Measurements from ENCODE around the gene POLR1B. TPM values are rescaled to one million over a fixed set of nuclear protein-coding genes. Genes with fewer than 3 reads are reported as not detected.

Gene POLR1B
- total and polyA plus RNA-seq, 10 of the 15 experiments (the other 5 are each of a cell fraction or from before 2014, with no cell fraction given) = 13.4 to 55.8 (median 35.9) TPM

- no peak for TF ChIP-seq ZBTB40 (IDR thresholded peaks at IDR 0.05; ENCODE audit: borderline replicate concordance)
- no peak for TF ChIP-seq RB1 (IDR thresholded peaks at IDR 0.05; ENCODE audit: borderline replicate concordance)
- TF ChIP-seq IRF4 (IDR thresholded peaks at IDR 0.05; ENCODE audit: low read depth, low read length) = no peak
- TF ChIP-seq PKNOX1 (IDR thresholded peaks at IDR 0.05) = no peak
- TF ChIP-seq GATAD2B (conservative IDR thresholded peaks at IDR 0.05; ENCODE audit: low read depth) = no peak
- no peak for TF ChIP-seq EZH2 (IDR thresholded peaks at IDR 0.05; ENCODE audit: borderline replicate concordance, control insufficient read depth, low read depth, low read length)
- no peak for TF ChIP-seq MTA3 (IDR thresholded peaks at IDR 0.05; ENCODE audit: borderline replicate concordance, low read length)
- no peak for TF ChIP-seq MTA2 (IDR thresholded peaks at IDR 0.05; ENCODE audit: low read depth)
Measured at GRCh38 chr2:112585873-112586464, 43.7 kb downstream of the POLR1B start (continued).

Measured in GM12878 (cell line).